HG03575 (cell line): ENCODE data around the gene OR56A3.

Experiments
- ATAC-seq: cut with Tn5 transposase; IDR thresholded peaks from one replicate; pipeline ENCODE4 v1.9.1; 2021; ENCODE audit not compliant: unreplicated experiment, insufficient number of reproducible peaks, low FRiP score; ENCODE audit errors: extremely low read depth

OR56A3 gene

GRCh38 chr11:5966958-5967357 lies 24.9 kb downstream of the OR56A3 start:
- no peak for ATAC-seq

GRCh38 chr11:5967708-5968107 lies 25.7 kb downstream of the OR56A3 start:
- ATAC-seq: no peak

- no peak for ATAC-seq
These were observed 26.3 kb downstream of the OR56A3 start, which contains the start of gene OR56A5 for GRCh38 chr11:5968394-5968793. OR56A5 (minus strand) TSS chr11:5968494; CDS start chr11:5968494, 0 bp downstream.

- no peak for ATAC-seq
These were observed 31.5 kb downstream of the OR56A3 start for GRCh38 chr11:5973530-5973929.

- ATAC-seq: no peak
These were observed 41.4 kb downstream of the OR56A3 start for GRCh38 chr11:5983443-5983842.

GRCh38 chr11:5986885-5987284 lies 44.8 kb downstream of the OR56A3 start, which contains the start of gene OR52L1:
OR52L1 (minus strand) TSS chr11:5986985; CDS start chr11:5986930, 55 bp downstream.
- ATAC-seq: no peak

- no peak for ATAC-seq
These were observed 47.2 kb downstream of the OR56A3 start for GRCh38 chr11:5989203-5989602.

- no peak for ATAC-seq
These were observed 50.1 kb downstream of the OR56A3 start for GRCh38 chr11:5992150-5992549.

- ATAC-seq: no peak
These were observed 50.7 kb downstream of the OR56A3 start for GRCh38 chr11:5992604-5993251.

GRCh38 chr11:5994791-5995190 lies 52.7 kb downstream of the OR56A3 start:
- no peak for ATAC-seq
